22Rv1 (cell line): ENCODE measurements around the gene IRF1.

Source experiments
- CTCF ChIP-seq: fragments of 450-650 bp; IDR thresholded peaks from 2 replicates; pipeline ENCODE4 v1.5.1; 2017; ENCODE audit warnings: mild to moderate bottlenecking
- ZFX ChIP-seq: fragments of 450-650 bp; IDR thresholded peaks from 2 replicates; pipeline ENCODE4 v1.6.1; 2017; ENCODE audit warnings: antibody characterized with exemption, borderline replicate concordance

GRCh38 chr5:132479111-132479951 lies 11.2 kb downstream of the IRF1 start:
- TF ChIP-seq CTCF (no peak), ZFX (no peak)
